HepG2 (cell line): Measurements from ENCODE around the gene NPEPL1. TPM values are rescaled to one million over a fixed set of nuclear protein-coding genes. Genes with fewer than 3 reads are reported as not detected.

Experiments
- CBX1 ChIP-seq: IDR thresholded peaks from one replicate; pipeline ENCODE4 v1.6.1; 2016; ENCODE audit warnings: antibody characterized with exemption, low read depth
- FOSL1 ChIP-seq: sonication (generic); formaldehyde crosslinking; IDR thresholded peaks from 2 replicates; pipeline ENCODE4 v1.9.0; 2021; ENCODE audit warnings: missing genetic modification reagents, borderline replicate concordance
- FOXC1 ChIP-seq: sonication (generic); formaldehyde crosslinking; IDR thresholded peaks from 2 replicates; pipeline ENCODE4 v1.8.0; 2022; ENCODE audit warnings: mild to moderate bottlenecking, missing genetic modification reagents, borderline replicate concordance
- GATA4 ChIP-seq: sonication (generic); IDR thresholded peaks from 2 replicates; pipeline ENCODE4 v1.6.1; 2016; ENCODE audit warnings: antibody characterized with exemption, low read depth, borderline replicate concordance
- KAT8 ChIP-seq: IDR thresholded peaks from 2 replicates; pipeline ENCODE4 v1.6.1; 2016; ENCODE audit warnings: missing genetic modification reagents, missing compliant biosample characterization
- MAZ ChIP-seq, 2 experiments: sonication (generic) in 1 of 2; formaldehyde crosslinking in 1 of 2; IDR thresholded peaks; 2 replicates each; pipeline versions ENCODE4 v1.5.0 to v1.6.1; 2012 to 2020; ENCODE audit warnings: low read depth in 2 of 2, mild to moderate bottlenecking in 2 of 2, borderline replicate concordance in 1 of 2, improper control_type of control experiment in 1 of 2, low read length in 1 of 2, missing genetic modification reagents in 1 of 2, moderate library complexity in 1 of 2
- MED1 ChIP-seq: sonication (generic); formaldehyde crosslinking; IDR thresholded peaks from 2 replicates; pipeline ENCODE4 v1.4.0; 2020; ENCODE audit warnings: missing genetic modification reagents
- NCOA5 ChIP-seq: sonication (generic); formaldehyde crosslinking; IDR thresholded peaks from 2 replicates; pipeline ENCODE4 v1.4.0; 2020; ENCODE audit warnings: missing genetic modification reagents
- SMAD1 ChIP-seq: sonication (generic); formaldehyde crosslinking; IDR thresholded peaks from 2 replicates; pipeline ENCODE4 v1.4.0; 2020; ENCODE audit warnings: missing genetic modification reagents, low read depth, mild to moderate bottlenecking, borderline replicate concordance
- SOX5 ChIP-seq: IDR thresholded peaks from 2 replicates; pipeline ENCODE4 v1.6.1; 2016; ENCODE audit warnings: borderline replicate concordance
- TARDBP ChIP-seq: sonication (generic); formaldehyde crosslinking; IDR thresholded peaks from 2 replicates; pipeline ENCODE4 v1.8.0; 2022; ENCODE audit warnings: mild to moderate bottlenecking, missing genetic modification reagents
- ZKSCAN1 ChIP-seq: fragments of 150-350 bp; IDR thresholded peaks from 2 replicates; pipeline ENCODE4 v1.6.1; 2014; ENCODE audit warnings: low read length
- ZKSCAN8 ChIP-seq: IDR thresholded peaks from 2 replicates; pipeline ENCODE4 v1.6.1; 2016; ENCODE audit warnings: borderline replicate concordance, missing genetic modification reagents, missing compliant biosample characterization
- ZNF205 ChIP-seq: IDR thresholded peaks from 2 replicates; pipeline ENCODE4 v1.6.1; 2018; ENCODE audit warnings: missing biosample characterization, missing genetic modification reagents
- ZNF33A ChIP-seq: sonication (generic); formaldehyde crosslinking; IDR thresholded peaks from 2 replicates; pipeline ENCODE4 v1.5.1; 2020; ENCODE audit warnings: missing genetic modification reagents, mild to moderate bottlenecking, moderate library complexity, borderline replicate concordance
- ZNF546 ChIP-seq: sonication (generic); formaldehyde crosslinking; conservative IDR thresholded peaks from 2 replicates; pipeline ENCODE4 v1.8.1; 2023; ENCODE audit warnings: mild to moderate bottlenecking, missing genetic modification reagents
- ZNF83 ChIP-seq: sonication (generic); formaldehyde crosslinking; IDR thresholded peaks from 2 replicates; pipeline ENCODE4 v1.4.0; 2020; ENCODE audit warnings: missing genetic modification reagents, mild to moderate bottlenecking, borderline replicate concordance
- ZSCAN31 ChIP-seq: sonication (generic); formaldehyde crosslinking; IDR thresholded peaks from 2 replicates; pipeline ENCODE4 v1.5.0; 2020; ENCODE audit warnings: low read depth, mild to moderate bottlenecking, missing genetic modification reagents
- polyA plus RNA-seq, 8 experiments: library from polyadenylated mRNA; depleted of rRNA in 3 of 8; stranded (reverse) in 7 of 8; unstranded in 1 of 8; fragments of >200 nt; fragmentation: Illumina TruSeq in 4 of 8; extraction: Trizol in 4 of 8; gene quantifications; 2 replicates each; pipeline versions ENCODE4 v1.2.1 to v1.2.3, GENCODE V29; 2011 to 2016; ENCODE audit warnings: low read depth in 4 of 8, missing spikeins in 1 of 8, mixed read lengths in 1 of 8; ENCODE audit not compliant: insufficient read depth in 1 of 8
- total RNA-seq, 5 experiments: library from RNA; depleted of rRNA; stranded (reverse); fragments of >200 nt; fragmentation: Illumina TruSeq; extraction: Trizol; gene quantifications; 2 replicates each; pipeline ENCODE4 v1.2.3, GENCODE V29; 2016; ENCODE audit warnings: low read depth in 1 of 5
- TF ChIP-seq, protein P1 (sequence below): sonication (generic); formaldehyde crosslinking; IDR thresholded peaks from 2 replicates; pipeline ENCODE4 v1.5.0; 2020; ENCODE audit warnings: missing genetic modification reagents
- TF ChIP-seq, protein P2 (sequence below): sonication (generic); formaldehyde crosslinking; IDR thresholded peaks from 2 replicates; pipeline ENCODE4 v1.8.1; 2023; ENCODE audit warnings: missing genetic modification reagents, mild to moderate bottlenecking, borderline replicate concordance
- TF ChIP-seq, protein P3 (sequence below): sonication (generic); formaldehyde crosslinking; IDR thresholded peaks from 2 replicates; pipeline ENCODE4 v1.5.1; 2020; ENCODE audit warnings: mild to moderate bottlenecking, missing genetic modification reagents, moderate library complexity
- TF ChIP-seq, protein P4 (sequence below): sonication (generic); formaldehyde crosslinking; IDR thresholded peaks from 2 replicates; pipeline ENCODE4 v1.4.0; 2020; ENCODE audit warnings: mild to moderate bottlenecking, missing genetic modification reagents
- TF ChIP-seq, protein P5 (sequence below): sonication (generic); formaldehyde crosslinking; IDR thresholded peaks from 2 replicates; pipeline ENCODE4 v1.5.0; 2020; ENCODE audit warnings: missing genetic modification reagents, mild to moderate bottlenecking, borderline replicate concordance

The NPEPL1 gene
- total and polyA plus RNA-seq, 2 of the 13 experiments (the other 11 are each of a cell fraction or from before 2014, with no cell fraction given): 4.1 to 7.5 TPM

DNA sequence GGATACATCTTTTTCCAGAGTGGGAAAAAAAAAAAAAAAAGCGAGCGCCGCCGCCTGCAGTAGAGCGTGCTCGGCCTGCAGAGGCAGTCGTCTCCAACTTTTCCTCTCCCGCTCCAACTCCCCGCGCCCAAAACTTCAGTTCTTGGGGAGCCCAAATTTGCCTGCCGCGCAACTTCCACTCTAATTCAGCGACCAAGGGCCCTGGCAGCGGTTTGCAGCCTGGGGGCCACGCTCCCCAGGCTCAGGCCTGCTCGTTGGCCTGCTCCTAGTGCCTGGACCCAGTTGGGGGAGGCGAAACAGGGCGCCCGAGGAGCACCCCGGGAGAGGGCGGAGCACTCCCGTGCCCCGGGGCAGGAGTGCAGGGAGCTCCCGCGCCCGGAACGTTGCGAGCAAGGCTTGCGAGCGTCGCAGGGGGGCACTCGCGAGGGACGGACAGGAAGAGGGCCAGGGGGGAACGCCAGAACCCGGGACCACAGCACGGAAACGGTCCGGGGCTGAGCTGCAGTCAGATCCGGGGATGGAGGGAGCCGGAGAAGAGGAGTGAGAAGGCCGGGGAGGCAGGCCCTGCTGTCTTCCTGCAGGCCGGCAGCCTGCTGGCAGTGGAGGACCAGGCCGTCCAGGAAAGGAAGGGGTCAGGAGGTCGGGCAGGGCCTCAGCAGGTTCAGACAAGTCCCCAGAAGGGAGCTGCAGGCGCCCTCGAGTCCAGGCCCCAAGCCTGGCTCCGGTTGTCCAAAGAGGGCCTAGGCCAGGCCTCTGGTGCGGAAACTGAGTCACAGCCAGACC, 41.6 kb upstream of the NPEPL1 start, which contains the start of gene STX16 (continued):
- TF ChIP-seq, protein P1, sequence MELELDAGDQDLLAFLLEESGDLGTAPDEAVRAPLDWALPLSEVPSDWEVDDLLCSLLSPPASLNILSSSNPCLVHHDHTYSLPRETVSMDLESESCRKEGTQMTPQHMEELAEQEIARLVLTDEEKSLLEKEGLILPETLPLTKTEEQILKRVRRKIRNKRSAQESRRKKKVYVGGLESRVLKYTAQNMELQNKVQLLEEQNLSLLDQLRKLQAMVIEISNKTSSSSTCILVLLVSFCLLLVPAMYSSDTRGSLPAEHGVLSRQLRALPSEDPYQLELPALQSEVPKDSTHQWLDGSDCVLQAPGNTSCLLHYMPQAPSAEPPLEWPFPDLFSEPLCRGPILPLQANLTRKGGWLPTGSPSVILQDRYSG: no peak; the same call in 1 of the 2 replicates
- TF ChIP-seq ZKSCAN1: peak; percentile 85
- peak; percentile 98 for TF ChIP-seq ZNF205 (CRISPR knock-in tag)
- TF ChIP-seq FOXC1: peak; percentile 97
- peak; percentile 98 for TF ChIP-seq ZKSCAN8 (CRISPR knock-in tag)
- TF ChIP-seq, protein P2, sequence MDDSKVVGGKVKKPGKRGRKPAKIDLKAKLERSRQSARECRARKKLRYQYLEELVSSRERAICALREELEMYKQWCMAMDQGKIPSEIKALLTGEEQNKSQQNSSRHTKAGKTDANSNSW (CRISPR knock-in tag): peak; percentile 98
- no peak for TF ChIP-seq NCOA5 (CRISPR knock-in tag)
- TF ChIP-seq FOSL1 (CRISPR knock-in tag): no peak
- TF ChIP-seq ZNF33A (CRISPR knock-in tag): peak; percentile 99
- peak; percentile 100 for TF ChIP-seq KAT8 (CRISPR knock-in tag)
- peak; percentile 67 for TF ChIP-seq SOX5
- TF ChIP-seq, protein P3, sequence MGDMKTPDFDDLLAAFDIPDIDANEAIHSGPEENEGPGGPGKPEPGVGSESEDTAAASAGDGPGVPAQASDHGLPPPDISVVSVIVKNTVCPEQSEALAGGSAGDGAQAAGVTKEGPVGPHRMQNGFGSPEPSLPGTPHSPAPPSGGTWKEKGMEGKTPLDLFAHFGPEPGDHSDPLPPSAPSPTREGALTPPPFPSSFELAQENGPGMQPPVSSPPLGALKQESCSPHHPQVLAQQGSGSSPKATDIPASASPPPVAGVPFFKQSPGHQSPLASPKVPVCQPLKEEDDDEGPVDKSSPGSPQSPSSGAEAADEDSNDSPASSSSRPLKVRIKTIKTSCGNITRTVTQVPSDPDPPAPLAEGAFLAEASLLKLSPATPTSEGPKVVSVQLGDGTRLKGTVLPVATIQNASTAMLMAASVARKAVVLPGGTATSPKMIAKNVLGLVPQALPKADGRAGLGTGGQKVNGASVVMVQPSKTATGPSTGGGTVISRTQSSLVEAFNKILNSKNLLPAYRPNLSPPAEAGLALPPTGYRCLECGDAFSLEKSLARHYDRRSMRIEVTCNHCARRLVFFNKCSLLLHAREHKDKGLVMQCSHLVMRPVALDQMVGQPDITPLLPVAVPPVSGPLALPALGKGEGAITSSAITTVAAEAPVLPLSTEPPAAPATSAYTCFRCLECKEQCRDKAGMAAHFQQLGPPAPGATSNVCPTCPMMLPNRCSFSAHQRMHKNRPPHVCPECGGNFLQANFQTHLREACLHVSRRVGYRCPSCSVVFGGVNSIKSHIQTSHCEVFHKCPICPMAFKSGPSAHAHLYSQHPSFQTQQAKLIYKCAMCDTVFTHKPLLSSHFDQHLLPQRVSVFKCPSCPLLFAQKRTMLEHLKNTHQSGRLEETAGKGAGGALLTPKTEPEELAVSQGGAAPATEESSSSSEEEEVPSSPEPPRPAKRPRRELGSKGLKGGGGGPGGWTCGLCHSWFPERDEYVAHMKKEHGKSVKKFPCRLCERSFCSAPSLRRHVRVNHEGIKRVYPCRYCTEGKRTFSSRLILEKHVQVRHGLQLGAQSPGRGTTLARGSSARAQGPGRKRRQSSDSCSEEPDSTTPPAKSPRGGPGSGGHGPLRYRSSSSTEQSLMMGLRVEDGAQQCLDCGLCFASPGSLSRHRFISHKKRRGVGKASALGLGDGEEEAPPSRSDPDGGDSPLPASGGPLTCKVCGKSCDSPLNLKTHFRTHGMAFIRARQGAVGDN (CRISPR knock-in tag): peak; percentile 99
- peak; percentile 97 for TF ChIP-seq MED1 (CRISPR knock-in tag)
- peak; percentile 100 for TF ChIP-seq SMAD1 (CRISPR knock-in tag)
- TF ChIP-seq GATA4: peak; percentile 81
- TF ChIP-seq TARDBP (CRISPR knock-in tag): peak; percentile 100
- TF ChIP-seq CBX1: peak; percentile 100
- TF ChIP-seq, protein P4, sequence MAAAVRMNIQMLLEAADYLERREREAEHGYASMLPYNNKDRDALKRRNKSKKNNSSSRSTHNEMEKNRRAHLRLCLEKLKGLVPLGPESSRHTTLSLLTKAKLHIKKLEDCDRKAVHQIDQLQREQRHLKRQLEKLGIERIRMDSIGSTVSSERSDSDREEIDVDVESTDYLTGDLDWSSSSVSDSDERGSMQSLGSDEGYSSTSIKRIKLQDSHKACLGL: peak; percentile 98
- TF ChIP-seq, protein P5, sequence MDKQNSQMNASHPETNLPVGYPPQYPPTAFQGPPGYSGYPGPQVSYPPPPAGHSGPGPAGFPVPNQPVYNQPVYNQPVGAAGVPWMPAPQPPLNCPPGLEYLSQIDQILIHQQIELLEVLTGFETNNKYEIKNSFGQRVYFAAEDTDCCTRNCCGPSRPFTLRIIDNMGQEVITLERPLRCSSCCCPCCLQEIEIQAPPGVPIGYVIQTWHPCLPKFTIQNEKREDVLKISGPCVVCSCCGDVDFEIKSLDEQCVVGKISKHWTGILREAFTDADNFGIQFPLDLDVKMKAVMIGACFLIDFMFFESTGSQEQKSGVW: no peak
- peak; percentile 99 for TF ChIP-seq ZSCAN31 (CRISPR knock-in tag)
- TF ChIP-seq ZNF546 (CRISPR knock-in tag): peak; percentile 90
- peak; percentile 96 for TF ChIP-seq MAZ (IDR thresholded peaks at IDR 0.05; ENCODE audit: borderline replicate concordance, low read depth, low read length)
- peak; percentile 100 for TF ChIP-seq MAZ (CRISPR knock-in tag; IDR thresholded peaks at IDR 0.05; ENCODE audit: low read depth)
- TF ChIP-seq ZNF83 (CRISPR knock-in tag): peak; percentile 99
